ENCODE measurements around the gene DLG2.

DLG2 gene

DNA sequence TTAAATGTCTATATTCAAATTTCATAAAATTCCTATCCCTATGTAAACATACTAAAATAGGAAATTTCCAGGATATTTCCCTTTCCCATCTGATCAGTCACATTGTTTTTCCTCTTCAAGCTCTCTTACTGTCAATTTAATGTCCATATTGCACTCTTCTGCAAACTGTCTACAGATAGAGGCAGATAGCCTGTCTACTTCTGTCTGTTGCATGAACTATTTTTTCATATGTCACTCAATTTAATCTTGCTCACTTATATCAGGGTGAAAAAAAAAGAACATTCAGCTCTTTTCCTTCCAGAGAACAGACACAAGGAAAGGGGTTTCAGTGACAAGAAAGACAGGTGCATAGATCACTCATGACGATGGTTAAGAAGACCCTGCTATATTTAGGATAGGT, 1327.1 kb downstream of the DLG2 start:
- no peak for DNase-seq

GRCh38 chr11:84297570-84297969, 1329.6 kb downstream of the DLG2 start:
- DNase-seq, result no peak

DNA sequence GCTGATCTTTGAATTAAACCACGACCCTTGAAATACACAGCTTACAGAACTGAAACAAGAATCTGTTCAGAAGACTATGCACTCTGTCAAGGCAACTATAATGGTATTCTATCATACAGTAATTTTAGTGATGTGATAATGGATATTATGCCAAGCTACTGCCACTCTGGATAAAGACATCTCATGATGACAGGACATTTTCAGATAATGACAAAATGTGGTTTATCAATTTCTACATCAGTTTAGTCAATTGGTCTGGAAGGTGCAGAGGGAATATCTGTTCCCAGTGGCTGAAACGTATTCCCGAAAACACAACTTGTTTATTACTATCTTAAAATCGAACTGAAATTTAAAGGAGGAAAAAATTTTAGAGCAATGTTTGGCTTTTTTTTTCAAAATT, 1331.3 kb downstream of the DLG2 start:
- no peak for DNase-seq

GRCh38 chr11:84292955-84293354, 1334.2 kb downstream of the DLG2 start:
- DNase-seq, result no peak

GRCh38 chr11:84292006-84292405, 1335.1 kb downstream of the DLG2 start:
- no peak for DNase-seq

DNA sequence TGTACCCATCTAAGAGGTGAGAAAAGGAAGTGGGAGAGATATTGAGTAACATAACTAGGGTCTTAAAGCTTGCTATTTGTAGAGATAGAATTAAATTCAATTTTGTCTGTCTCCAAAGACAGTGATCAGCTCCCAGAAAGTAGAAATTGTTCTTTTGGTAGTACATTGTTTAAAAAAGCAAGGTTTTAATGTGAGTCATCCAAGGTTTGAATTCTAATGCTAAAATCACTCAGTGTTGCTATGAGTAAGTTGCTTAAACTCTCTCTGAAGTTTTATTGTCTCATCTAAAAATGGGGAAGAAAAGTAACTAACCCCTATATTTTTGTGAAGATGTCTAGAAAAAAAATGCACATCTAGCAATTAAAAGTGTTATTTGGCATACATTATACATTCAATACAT, 1336.5 kb downstream of the DLG2 start:
- DNase-seq, result no peak

DNA sequence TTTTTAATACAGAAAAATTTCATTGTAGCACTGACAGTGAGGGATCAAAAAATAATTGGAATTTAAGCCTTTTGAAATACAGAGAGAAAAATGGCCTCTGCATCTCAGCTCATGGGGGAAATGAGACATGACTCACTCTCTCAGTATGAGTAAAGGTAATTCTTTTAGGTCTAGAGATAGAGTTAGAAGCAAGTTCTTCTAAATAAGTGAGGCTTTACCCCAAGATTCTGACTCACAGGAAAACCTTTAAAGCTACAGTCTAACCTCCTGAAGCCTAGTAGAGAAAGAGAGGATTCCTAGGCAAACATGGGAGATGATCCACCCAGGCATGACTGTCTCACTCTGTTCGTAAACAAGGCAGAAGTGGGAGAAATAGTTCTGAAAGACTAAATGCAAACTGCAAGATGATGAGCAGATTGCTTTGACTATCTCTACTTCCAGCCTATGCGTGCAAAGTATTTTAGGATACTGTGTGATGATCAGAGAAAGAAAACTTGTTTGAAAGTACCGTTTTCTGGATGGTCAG, 1337.7 kb downstream of the DLG2 start:
- no peak for DNase-seq

DNA sequence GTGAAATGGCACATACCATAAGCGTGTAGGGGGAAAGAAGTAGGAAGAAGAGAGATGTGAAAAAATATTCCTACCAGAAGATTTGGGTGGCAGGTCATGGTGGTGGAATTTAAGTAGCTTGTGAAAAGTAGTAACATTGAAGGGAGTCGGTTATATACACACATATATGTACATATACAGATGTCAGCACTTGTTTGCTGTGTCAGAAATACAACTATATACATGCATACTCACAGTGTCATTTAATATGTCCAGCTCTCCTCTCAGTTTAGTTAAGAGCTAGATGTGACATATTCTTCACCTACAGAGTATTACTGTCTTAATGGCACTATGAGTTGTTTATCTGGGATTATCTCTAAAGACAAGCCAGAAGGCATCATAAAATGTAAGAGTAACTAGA, 1353.6 kb downstream of the DLG2 start:
- DNase-seq, result no peak

GRCh38 chr11:84270466-84270865, 1356.7 kb downstream of the DLG2 start:
- DNase-seq, result no peak

- DNase-seq, result no peak
Observed at GRCh38 chr11:84264066-84264465, 1363.1 kb downstream of the DLG2 start.

DNA sequence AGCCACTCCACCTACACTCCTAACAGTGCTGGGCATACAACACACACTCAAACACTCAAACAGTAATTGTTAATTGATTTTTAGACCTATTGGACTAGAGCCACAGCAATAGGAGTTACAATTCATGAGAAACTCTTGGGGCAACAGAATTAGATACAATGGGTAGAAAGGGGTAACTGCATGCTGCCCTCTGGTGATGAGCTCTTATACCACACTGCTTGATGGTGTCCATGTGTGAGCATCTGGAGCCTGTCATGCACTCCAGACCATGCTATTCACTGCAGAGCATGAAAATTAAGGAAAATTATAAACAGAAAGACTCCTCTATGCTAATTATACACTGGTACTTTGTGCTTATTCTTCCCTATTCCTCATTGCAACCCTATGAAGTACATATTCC, 1365.4 kb downstream of the DLG2 start:
- DNase-seq, result no peak

- no peak for DNase-seq
Observed at GRCh38 chr11:84260862-84261261, 1366.3 kb downstream of the DLG2 start.

DNA sequence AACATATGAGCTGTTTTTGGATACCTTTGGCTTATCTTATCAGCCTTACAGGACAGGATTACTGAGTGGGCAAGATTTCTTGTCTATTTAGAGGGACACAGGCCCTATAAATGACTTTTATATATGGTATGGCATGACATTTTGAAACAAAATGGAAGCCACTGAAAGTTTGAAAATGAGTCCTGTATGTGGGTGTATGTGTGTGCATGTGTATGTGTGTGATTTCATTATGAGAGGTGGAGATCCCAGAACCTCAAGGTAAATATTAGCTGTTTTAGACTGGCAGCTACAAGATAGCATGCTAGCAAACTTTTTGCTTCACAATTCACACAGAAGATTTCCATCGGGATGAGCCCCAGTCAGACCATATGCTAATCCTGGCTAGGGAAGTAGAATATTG, 1370.5 kb downstream of the DLG2 start:
- DNase-seq, result no peak

GRCh38 chr11:84255483-84255882, 1371.7 kb downstream of the DLG2 start:
- DNase-seq, result no peak

DNA sequence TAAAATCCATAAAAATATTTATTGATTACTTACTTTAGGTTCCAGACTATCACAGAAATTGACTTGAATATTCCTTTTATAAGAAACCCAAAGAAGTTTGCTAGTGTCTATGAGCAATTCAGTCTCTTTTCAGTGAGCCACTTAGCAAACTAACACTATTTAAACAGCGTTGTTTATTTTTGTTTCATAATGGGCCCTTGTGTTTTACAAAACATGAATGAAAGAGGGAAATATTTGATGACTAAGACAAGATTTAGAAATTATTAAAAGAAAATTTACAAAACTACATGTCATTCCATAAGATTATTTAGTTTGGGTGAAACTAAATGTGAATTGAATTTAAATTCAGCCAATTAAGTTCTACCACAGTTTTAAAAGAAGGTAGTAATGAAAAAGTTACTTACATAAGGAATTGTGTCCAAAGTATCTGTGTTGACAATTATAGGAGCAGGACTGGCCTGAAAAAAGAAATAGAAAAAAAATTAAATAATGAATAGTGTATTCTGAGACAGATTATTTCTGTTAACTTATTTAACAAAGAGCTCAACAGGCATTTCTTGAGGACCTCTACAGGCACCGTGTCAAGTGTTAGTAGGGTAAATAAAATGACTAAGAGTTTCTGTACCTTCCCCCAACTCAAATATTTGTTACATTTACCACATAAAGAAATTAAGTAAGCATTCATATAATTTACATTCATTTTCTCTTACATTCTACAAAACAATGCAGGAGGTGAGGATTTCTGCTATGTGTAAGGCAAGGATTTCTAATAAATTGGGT, 1376.1 kb downstream of the DLG2 start:
- DNase-seq, result no peak

- DNase-seq, result no peak
Observed at GRCh38 chr11:84249344-84250135, 1377.6 kb downstream of the DLG2 start.

- no peak for DNase-seq
Observed at GRCh38 chr11:84247926-84248325, 1379.2 kb downstream of the DLG2 start.

GRCh38 chr11:84247129-84247528, 1380.0 kb downstream of the DLG2 start:
- DNase-seq, result no peak

GRCh38 chr11:84243629-84244263, 1383.4 kb downstream of the DLG2 start:
- DNase-seq, result no peak

GRCh38 chr11:84241343-84242131, 1385.6 kb downstream of the DLG2 start:
- DNase-seq, result no peak

GRCh38 chr11:84240847-84241246, 1386.3 kb downstream of the DLG2 start:
- no peak for DNase-seq

- no peak for DNase-seq
Observed at GRCh38 chr11:84236436-84236835, 1390.7 kb downstream of the DLG2 start.

Data from CD4-positive, alpha-beta T cell treated with Interleukin-4 for 1 hour (primary cell).